Gastrocnemius medialis (tissue), 4 donors: Measurements from ENCODE around the gene SPATA31A1. TPM values are rescaled to one million over a fixed set of nuclear protein-coding genes. Genes with fewer than 3 reads are reported as not detected.
"Not testable (repeated sequence)": the region's sequence is repeated elsewhere in the genome, so short reads cannot be mapped to it uniquely, and the experiment has no call there.

ENCODE experiments used
- ATAC-seq, 2 donors: fragments of 150-250 bp; one replicate each; pipeline ENCODE4 v1.9.1; 2016
- DNase-seq, 2 donors: peaks; one replicate each; pipeline ENCODE4 v3.0.0-alpha.2; 2019
- H3K27ac ChIP-seq, 4 donors: fragments of 200-600 bp; sonication (generic); 1 replicate in 1 of 4; 2 replicates in 3 of 4; pipeline ENCODE4 v1.5.1; 2016 to 2018; ENCODE audit warnings: mild to moderate bottlenecking in 2 of 4, moderate library complexity in 1 of 4
- H3K27me3 ChIP-seq, 3 donors: fragments of 200-600 bp; sonication (generic) in 2 of 3; 1 replicate in 1 of 3; 2 replicates in 2 of 3; pipeline versions ENCODE4 v1.5.1 to v1.6.0; 2016 to 2019; ENCODE audit warnings: mild to moderate bottlenecking in 1 of 3, moderate library complexity in 1 of 3
- H3K36me3 ChIP-seq, 2 donors: fragments of 200-600 bp; sonication (generic) in 1 of 2; one replicate each; pipeline ENCODE4 v1.5.1; 2017 to 2018
- H3K4me1 ChIP-seq, 2 donors: fragments of 200-600 bp; sonication (generic) in 1 of 2; one replicate each; pipeline ENCODE4 v1.5.1; 2016 to 2017; ENCODE audit warnings: mild to moderate bottlenecking in 2 of 2
- H3K4me3 ChIP-seq, 4 donors: fragments of 200-600 bp; sonication (generic) in 3 of 4; 1 replicate in 1 of 4; 2 replicates in 3 of 4; pipeline ENCODE4 v1.5.1; 2016 to 2019; ENCODE audit warnings: mild to moderate bottlenecking in 2 of 4
- H3K9me3 ChIP-seq, 3 donors: fragments of 200-600 bp; sonication (generic) in 2 of 3; 1 replicate in 1 of 3; 2 replicates in 2 of 3; pipeline ENCODE4 v1.5.1; 2016 to 2019
- in situ Hi-C, 4 donors: fragments of 200-750 bp; cut with MboI; loops; one replicate each; pipeline versions ENCODE4 v1.15.0 to v1.8.0; 2017; ENCODE audit warnings: low sequenced_read_pairs in 4 of 4
- intact Hi-C: fragments of 100-400 bp; cut with DNase I; formaldehyde crosslinking; loops from one replicate; pipeline ENCODE4 v1.15.1; 2023; ENCODE audit warnings: low total_unique reads
- total RNA-seq, 4 donors: library from RNA; depleted of rRNA; stranded (reverse); fragments of >200 nt; gene quantifications; one replicate each; pipeline versions ENCODE4 v1.1.0 to v1.2.3, GENCODE V29; 2016

SPATA31A1 gene
- total RNA-seq: not detected

DNA sequence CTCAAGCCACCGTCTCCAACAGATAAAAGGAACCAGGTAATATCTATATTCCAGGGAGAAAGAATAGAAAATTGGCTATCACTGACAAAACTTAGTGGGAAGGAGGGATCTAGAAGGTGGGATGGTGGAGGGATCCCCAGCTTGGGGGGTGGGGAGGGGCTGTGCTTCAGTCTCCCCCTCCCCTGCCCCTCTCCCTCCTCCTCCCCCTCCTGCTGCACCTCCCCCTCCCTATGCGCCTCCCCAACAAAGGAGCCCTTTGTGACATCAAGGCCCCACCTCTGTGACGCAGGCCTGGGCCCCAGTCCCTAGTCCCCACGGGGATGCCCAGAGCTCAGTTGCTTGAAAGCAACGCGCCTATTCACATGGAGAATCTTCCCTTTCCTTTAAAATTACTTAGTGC is at the start of gene SPATA31A1:
TSS of gene SPATA31A1 (plus strand) at position 301 of the 400 bp plus-strand sequence. CDS start at position 363, 62 bp downstream.
- H3K27ac ChIP-seq, DNase-seq, H3K4me1 ChIP-seq, in situ Hi-C loops, H3K27me3 ChIP-seq, intact Hi-C loops, H3K4me3 ChIP-seq, H3K9me3 ChIP-seq, H3K36me3 ChIP-seq, ATAC-seq: not testable (repeated sequence)

DNA sequence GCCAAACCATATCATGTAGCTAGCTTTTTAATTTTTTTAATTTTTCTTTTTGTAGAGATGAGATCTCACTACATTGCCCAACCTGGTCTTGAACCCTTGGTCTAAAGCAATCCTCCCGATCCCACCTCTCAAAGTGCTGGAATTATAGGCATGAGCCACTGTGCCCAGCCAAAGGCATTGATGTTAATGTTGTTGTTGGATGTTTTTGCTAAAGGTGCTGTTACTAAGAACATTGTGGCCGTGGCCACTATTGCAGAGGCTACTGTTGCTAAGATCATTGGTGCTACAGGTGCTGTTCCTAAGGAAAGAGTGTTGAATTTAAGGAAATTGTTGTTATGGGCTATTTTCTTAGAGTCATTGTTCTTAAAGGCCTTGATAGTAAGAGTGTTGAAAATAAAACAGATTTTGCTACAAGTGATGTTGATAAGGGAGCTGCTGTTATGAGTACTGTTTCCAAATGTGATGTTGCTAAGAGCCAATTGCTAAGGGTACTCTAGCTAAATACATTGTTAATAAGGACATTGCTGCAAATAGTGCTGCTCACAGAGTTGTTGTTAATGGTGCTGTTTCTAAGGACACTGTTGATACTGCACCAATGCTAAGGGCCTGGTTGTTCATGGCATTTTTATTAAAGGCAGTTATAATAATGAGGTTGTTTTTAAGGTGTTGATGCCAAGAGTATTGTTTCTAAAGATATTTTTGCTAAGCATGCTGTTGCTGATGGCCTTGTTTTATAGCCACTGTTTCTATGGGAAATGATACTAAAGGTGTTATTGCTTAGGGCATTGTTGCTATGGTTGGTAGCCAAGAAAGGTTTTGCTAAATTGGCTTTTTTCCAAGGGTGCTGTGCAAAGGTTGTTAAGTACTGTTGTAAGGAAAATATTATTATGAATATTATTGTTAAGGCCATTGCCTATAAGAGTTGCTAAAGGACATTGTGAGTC is 52.1 kb downstream of the SPATA31A1 start:
- H3K27me3 ChIP-seq, H3K4me1 ChIP-seq, ATAC-seq, intact Hi-C loops, H3K27ac ChIP-seq, H3K4me3 ChIP-seq, DNase-seq, H3K36me3 ChIP-seq, H3K9me3 ChIP-seq, in situ Hi-C loops: not testable (repeated sequence)

DNA sequence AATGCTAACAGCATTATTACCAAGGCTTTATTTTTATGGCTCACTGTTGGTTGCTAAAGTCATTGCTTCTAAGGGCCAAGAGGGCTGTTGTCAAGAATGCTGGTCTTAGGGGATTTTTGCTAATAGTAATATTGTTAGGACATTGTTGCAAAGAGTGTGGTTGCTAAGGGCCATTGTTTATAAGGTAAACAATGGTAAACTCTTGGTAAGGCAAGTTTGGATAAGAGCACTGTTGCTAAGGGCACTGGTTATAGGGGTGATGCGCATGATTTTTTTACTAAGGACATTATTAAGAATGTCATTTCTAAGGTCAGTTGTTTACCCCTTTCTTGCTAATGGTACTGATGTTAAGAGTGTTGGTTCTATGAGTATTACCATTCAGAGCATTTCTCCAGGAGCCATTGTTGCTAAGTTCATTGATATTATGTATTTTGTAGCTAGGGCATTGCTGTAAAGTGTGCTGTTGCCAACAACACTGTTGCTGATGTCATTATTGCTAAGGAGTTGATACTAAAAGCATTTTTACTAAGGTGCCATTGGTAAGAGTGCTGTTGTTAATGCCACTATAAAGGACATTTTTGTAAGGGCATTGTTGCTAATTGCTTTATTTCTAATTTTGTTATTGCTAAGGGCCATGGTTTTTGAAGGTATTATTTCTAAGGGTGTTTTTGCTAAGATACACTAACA is 55.9 kb downstream of the SPATA31A1 start:
- H3K9me3 ChIP-seq, H3K36me3 ChIP-seq, H3K4me1 ChIP-seq, intact Hi-C loops, H3K27ac ChIP-seq, DNase-seq, H3K27me3 ChIP-seq, ATAC-seq, H3K4me3 ChIP-seq, in situ Hi-C loops: not testable (repeated sequence)

Other genes with a start within 250 kb of the SPATA31A1 start
- gene CNTNAP3, start 67.5 kb upstream of the SPATA31A1 start, total RNA-seq: under 1 TPM in 3 of 4 donors, not detected in 1; 0.29 to 0.92 (median 0.47) TPM